IMR-90 (cell line): ENCODE measurements around the gene MCUB. TPM values are rescaled to one million over a fixed set of nuclear protein-coding genes. Genes with fewer than 3 reads are reported as not detected.

Experiments
- ATAC-seq: fragments of 200-7000 bp; cut with Tn5 transposase; 2 replicates; pipeline ENCODE4 v1.9.1; 2020; ENCODE audit warnings: low read depth, mild to moderate bottlenecking, moderate library complexity
- BruUV-seq: library from RNA; stranded (reverse); fragments of 400-500 nt; replicated peaks from 2 replicates; lab custom pipeline; 2021; lab: Mats Ljungman, UMichigan
- CTCF ChIA-PET: fragments of 300-600 bp; formaldehyde crosslinking; extraction: SDS; loops from one replicate; lab custom pipeline; 2021; ENCODE audit warnings: antibody characterized with exemption; lab: Yijun Ruan, JAX
- POLR2A ChIA-PET: fragments of 300-600 bp; sonication (Branson Sonifier 250); formaldehyde crosslinking; loops from one replicate; lab custom pipeline; 2022; ENCODE audit warnings: antibody characterized with exemption; ENCODE audit not compliant: unreplicated experiment; lab: Charles Lee
- DNase-seq: peaks from one replicate; pipeline ENCODE4 v3.0.0; 2013
- H2AFZ ChIP-seq: replicated peaks from 2 replicates; pipeline ENCODE3; 2013; ENCODE audit warnings: low read length, mild to moderate bottlenecking; ENCODE audit not compliant: poor library complexity
- H2AK5ac ChIP-seq: 2 replicates; pipeline ENCODE4 v1.6.1; 2013; ENCODE audit warnings: low read depth, low read length, inconsistent platforms
- H2AK9ac ChIP-seq: replicated peaks from 2 replicates; pipeline ENCODE3; 2013; ENCODE audit warnings: mild to moderate bottlenecking, low read depth, low read length, moderate library complexity; ENCODE audit not compliant: poor library complexity
- H2BK120ac ChIP-seq: 2 replicates; pipeline ENCODE4 v1.6.1; 2013; ENCODE audit warnings: low read depth, low read length, inconsistent platforms
- H2BK15ac ChIP-seq: 3 replicates; pipeline ENCODE4 v1.6.1; 2013; ENCODE audit warnings: low read depth, low read length, inconsistent platforms
- H2BK20ac ChIP-seq: 2 replicates; pipeline ENCODE4 v1.6.1; 2013; ENCODE audit warnings: low read depth, mild to moderate bottlenecking, inconsistent platforms, low read length, moderate library complexity
- H2BK5ac ChIP-seq: 2 replicates; pipeline ENCODE4 v1.6.1; 2013; ENCODE audit warnings: mild to moderate bottlenecking, low read depth, low read length, inconsistent platforms; ENCODE audit not compliant: poor library complexity, severe bottlenecking
- H3K14ac ChIP-seq: replicated peaks from 2 replicates; pipeline ENCODE4 v1.6.1; 2013; ENCODE audit warnings: low read depth, low read length, inconsistent platforms
- H3K18ac ChIP-seq: 2 replicates; pipeline ENCODE4 v1.6.1; 2013; ENCODE audit warnings: low read depth, low read length, control low read depth
- H3K23ac ChIP-seq: 2 replicates; pipeline ENCODE4 v1.6.1; 2013; ENCODE audit warnings: low read depth, low read length, inconsistent platforms
- H3K27ac ChIP-seq: 2 replicates; pipeline ENCODE4 v1.5.1; 2013; ENCODE audit warnings: mild to moderate bottlenecking, control low read depth, low read length; ENCODE audit not compliant: insufficient read depth
- H3K27me3 ChIP-seq: 2 replicates; pipeline ENCODE4 v1.6.1; 2013; ENCODE audit warnings: low read length; ENCODE audit not compliant: control insufficient read depth, insufficient read depth
- H3K36me3 ChIP-seq: 2 replicates; pipeline ENCODE4 v1.6.1; 2013; ENCODE audit warnings: low read length, mixed read lengths; ENCODE audit not compliant: control insufficient read depth, insufficient read depth
- H3K4ac ChIP-seq: 2 replicates; pipeline ENCODE4 v1.6.1; 2013; ENCODE audit warnings: low read depth, low read length, inconsistent platforms
- H3K4me1 ChIP-seq: 2 replicates; pipeline ENCODE4 v1.6.1; 2013; ENCODE audit warnings: low read length, mixed read lengths; ENCODE audit not compliant: control insufficient read depth, insufficient read depth
- H3K4me2 ChIP-seq: 2 replicates; pipeline ENCODE4 v1.6.1; 2013; ENCODE audit warnings: low read depth, mild to moderate bottlenecking, control low read depth, low read length, moderate library complexity
- H3K4me3 ChIP-seq: 2 replicates; pipeline ENCODE4 v1.5.1; 2013; ENCODE audit warnings: low read depth, mild to moderate bottlenecking, control low read depth, low read length, moderate library complexity; ENCODE audit not compliant: insufficient read depth
- H3K56ac ChIP-seq: 2 replicates; pipeline ENCODE4 v1.6.1; 2013; ENCODE audit warnings: low read length, inconsistent platforms; ENCODE audit not compliant: insufficient read depth; ENCODE audit errors: extremely low read depth
- H3K79me1 ChIP-seq, 2 experiments: 2 replicates each; pipeline ENCODE4 v1.6.1; 2013; ENCODE audit warnings: low read length in 2 of 2, inconsistent platforms in 1 of 2, low read depth in 1 of 2
- H3K9ac ChIP-seq: 2 replicates; pipeline ENCODE4 v1.6.1; 2013; ENCODE audit warnings: low read depth, low read length, control low read depth
- H3K9me1 ChIP-seq: 2 replicates; pipeline ENCODE4 v1.6.1; 2013; ENCODE audit warnings: low read length, inconsistent platforms; ENCODE audit not compliant: insufficient read depth
- H3K9me3 ChIP-seq: 2 replicates; pipeline ENCODE4 v1.6.1; 2013; ENCODE audit warnings: low read length; ENCODE audit not compliant: control insufficient read depth, insufficient read depth
- H4K20me1 ChIP-seq: 2 replicates; pipeline ENCODE4 v1.6.1; 2013; ENCODE audit warnings: low read length, inconsistent platforms; ENCODE audit not compliant: insufficient read depth
- H4K5ac ChIP-seq: 2 replicates; pipeline ENCODE4 v1.6.1; 2013; ENCODE audit warnings: mild to moderate bottlenecking, low read depth, low read length, control low read depth
- H4K8ac ChIP-seq, 2 experiments: 2 replicates each; pipeline ENCODE4 v1.6.1; 2013; ENCODE audit warnings: low read depth in 2 of 2, low read length in 2 of 2, control low read depth in 1 of 2, inconsistent platforms in 1 of 2
- H4K91ac ChIP-seq: 2 replicates; pipeline ENCODE4 v1.6.1; 2013; ENCODE audit warnings: low read depth, low read length, inconsistent platforms; ENCODE audit not compliant: insufficient read depth
- BHLHE40 ChIP-seq: fragments of 150-350 bp; IDR thresholded peaks from 2 replicates; pipeline ENCODE4 v1.6.1; 2016; ENCODE audit warnings: mild to moderate bottlenecking, low read depth, low read length
- CEBPB ChIP-seq: IDR thresholded peaks from 2 replicates; pipeline ENCODE4 v1.6.1; 2012; ENCODE audit warnings: low read depth, low read length, improper control_type of control experiment
- CHD1 ChIP-seq: IDR thresholded peaks from 2 replicates; pipeline ENCODE4 v1.6.1; 2012; ENCODE audit warnings: low read depth, low read length, improper control_type of control experiment
- FOS ChIP-seq: fragments of 150-350 bp; IDR thresholded peaks from 2 replicates; pipeline ENCODE4 v1.6.1; 2016; ENCODE audit warnings: low read depth, low read length
- MAFK ChIP-seq: IDR thresholded peaks from 2 replicates; pipeline ENCODE4 v1.6.1; 2012; ENCODE audit warnings: low read depth, low read length, improper control_type of control experiment
- MAZ ChIP-seq: IDR thresholded peaks from 2 replicates; pipeline ENCODE4 v1.6.1; 2012; ENCODE audit warnings: low read depth, mild to moderate bottlenecking, low read length, improper control_type of control experiment, moderate library complexity, borderline replicate concordance
- MXI1 ChIP-seq: IDR thresholded peaks from 2 replicates; pipeline ENCODE4 v1.6.1; 2012; ENCODE audit warnings: low read depth, mild to moderate bottlenecking, low read length, moderate library complexity, borderline replicate concordance
- NFE2L2 ChIP-seq: fragments of 150-350 bp; IDR thresholded peaks from 2 replicates; pipeline ENCODE4 v1.6.1; 2016; ENCODE audit warnings: low read depth, mild to moderate bottlenecking, low read length
- POLR2A ChIP-seq: IDR thresholded peaks from 2 replicates; pipeline ENCODE4 v1.6.1; 2012; ENCODE audit warnings: mild to moderate bottlenecking, low read depth, low read length
- SMC3 ChIP-seq: fragments of 150-350 bp; IDR thresholded peaks from 2 replicates; pipeline ENCODE4 v1.6.1; 2016; ENCODE audit warnings: low read depth, mild to moderate bottlenecking, antibody characterized with exemption, low read length, moderate library complexity
- WGBS, 2 experiments: methylation state at CpG; one replicate each; pipeline versions ENCODE4 v1.1.5 to v1.1.7; 2013; ENCODE audit warnings: missing lambda C conversion rate in 2 of 2; ENCODE audit not compliant: insufficient read length in 1 of 2; ENCODE audit errors: extremely low coverage in 2 of 2; 5-methylcytosine and 5-hydroxymethylcytosine counted together
- dilution Hi-C: fragments of 300-500 bp; cut with HindIII; formaldehyde crosslinking; loops from one replicate; pipeline ENCODE4 v1.14.3; 2018; ENCODE audit warnings: low sequenced_read_pairs; ENCODE audit not compliant: unreplicated experiment
- in situ Hi-C: fragments of 300-500 bp; cut with MboI; formaldehyde crosslinking; loops from 3 replicates; pipeline ENCODE4 v1.14.3; 2019; ENCODE audit warnings: low sequenced_read_pairs, inconsistent platforms, mixed read lengths
- intact Hi-C: fragments of 100-400 bp; cut with micrococcal nuclease; formaldehyde crosslinking; loops from 2 replicates; pipeline ENCODE4 v1.10.0; 2022
- polyA plus RNA-seq, 3 experiments: library from polyadenylated mRNA; depleted of rRNA; stranded (reverse); fragments of >200 nt; gene quantifications; 2 replicates each; pipeline ENCODE4 v1.2.3, GENCODE V29; 2012; ENCODE audit warnings: low replicate concordance in 1 of 3
- total RNA-seq: library from RNA; depleted of rRNA; stranded (reverse); fragments of >200 nt; gene quantifications from 2 replicates; pipeline ENCODE4 v1.2.3, GENCODE V29; 2012
- TF ChIP-seq, protein P1 (sequence below): conservative IDR thresholded peaks from 2 replicates; pipeline ENCODE4 v1.5.1; 2012; ENCODE audit warnings: mild to moderate bottlenecking, low read depth, low read length, improper control_type of control experiment
- TF ChIP-seq, protein P2 (sequence below): fragments of 150-350 bp; IDR thresholded peaks from 2 replicates; pipeline ENCODE4 v1.6.1; 2017; ENCODE audit warnings: mild to moderate bottlenecking, antibody characterized with exemption, low read length, low read depth

The MCUB gene
- total and polyA plus RNA-seq, 2 of the 4 experiments (the other 2 are of a cell fraction), result 18.5 to 20.4 TPM

DNA sequence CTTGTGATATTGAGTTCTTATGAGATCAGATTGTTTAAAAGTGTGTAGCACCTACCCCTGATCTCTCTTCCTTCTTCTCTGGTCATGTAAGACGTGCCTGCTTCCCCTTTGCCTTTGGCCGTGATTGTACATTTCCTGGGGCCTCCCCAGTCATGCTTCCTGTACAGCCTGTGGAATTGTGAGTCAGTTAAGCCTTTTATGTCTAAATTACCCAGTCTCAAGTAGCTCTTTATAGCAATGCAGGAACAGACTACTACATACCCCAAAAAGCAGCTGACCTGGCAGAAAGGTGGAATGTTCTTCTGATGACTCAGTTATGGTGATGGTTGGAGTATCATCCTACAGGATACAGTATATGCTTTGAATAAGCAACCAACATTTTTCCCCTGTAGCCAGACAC lies 11.4 kb upstream of the MCUB start:
- Histone ChIP-seq H3K4ac (no peak overlapping the region), H3K9me1 (peaks cover 3% of the 10 kb centered on the region; the same call in 1 of the 2 replicates), H2BK15ac (no peak overlapping the region), H3K18ac (no peak overlapping the region; the same call in 1 of the 2 replicates), H3K4me2 (peak overlapping the region; percentile 10; the same call in 1 of the 2 replicates), H4K91ac (no peak overlapping the region), H2AFZ (peak overlapping the region; percentile 21), H3K79me1 (no peaks in the 10 kb centered on the region), H3K36me3 (0 out of 2 replicates have a peak, but pooled peaks cover 2% of the 10 kb centered on the region), H3K4me3 (no peak overlapping the region), H3K9ac (no peak overlapping the region), H3K27ac (no peak overlapping the region), H2AK5ac (no peak overlapping the region), H3K14ac (peak overlapping the region; percentile 27; the same call in 1 of the 2 replicates), H4K8ac (peak overlapping the region; percentile 49 to 55; a peak in 3 of 4 replicates), H3K23ac (no peak overlapping the region), H4K20me1 (no peaks in the 10 kb centered on the region), H2BK20ac (no peak overlapping the region), H2BK120ac (no peak overlapping the region), H3K4me1 (peaks cover 2% of the 10 kb centered on the region; the same call in 1 of the 2 replicates), H4K5ac (no peak overlapping the region; the same call in 1 of the 2 replicates), H2BK5ac (peak overlapping the region; percentile 57), H3K27me3 (no peaks in the 10 kb centered on the region), H2AK9ac (no peak overlapping the region), H3K56ac (no peak overlapping the region), H3K9me3 (no peaks in the 10 kb centered on the region)
- dilution Hi-C loops (no loop called here), in situ Hi-C loops (loop anchor here (10.0 kb wide), 1 partner anchor 266 kb away; the partner anchor contains the start of gene GAR1), intact Hi-C loops (loop anchor here (5.0 kb wide), 2 partner anchors 106 to 154 kb away; partner anchors contain the start of gene CASP6)
- no CpG with 5 or more reads among the region's 2 CpGs for WGBS, 2 experiments
- ChIA-PET POLR2A (no interaction called here), CTCF (no interaction called here)
- TF ChIP-seq, protein P1, sequence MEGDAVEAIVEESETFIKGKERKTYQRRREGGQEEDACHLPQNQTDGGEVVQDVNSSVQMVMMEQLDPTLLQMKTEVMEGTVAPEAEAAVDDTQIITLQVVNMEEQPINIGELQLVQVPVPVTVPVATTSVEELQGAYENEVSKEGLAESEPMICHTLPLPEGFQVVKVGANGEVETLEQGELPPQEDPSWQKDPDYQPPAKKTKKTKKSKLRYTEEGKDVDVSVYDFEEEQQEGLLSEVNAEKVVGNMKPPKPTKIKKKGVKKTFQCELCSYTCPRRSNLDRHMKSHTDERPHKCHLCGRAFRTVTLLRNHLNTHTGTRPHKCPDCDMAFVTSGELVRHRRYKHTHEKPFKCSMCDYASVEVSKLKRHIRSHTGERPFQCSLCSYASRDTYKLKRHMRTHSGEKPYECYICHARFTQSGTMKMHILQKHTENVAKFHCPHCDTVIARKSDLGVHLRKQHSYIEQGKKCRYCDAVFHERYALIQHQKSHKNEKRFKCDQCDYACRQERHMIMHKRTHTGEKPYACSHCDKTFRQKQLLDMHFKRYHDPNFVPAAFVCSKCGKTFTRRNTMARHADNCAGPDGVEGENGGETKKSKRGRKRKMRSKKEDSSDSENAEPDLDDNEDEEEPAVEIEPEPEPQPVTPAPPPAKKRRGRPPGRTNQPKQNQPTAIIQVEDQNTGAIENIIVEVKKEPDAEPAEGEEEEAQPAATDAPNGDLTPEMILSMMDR, result no peak
- TF ChIP-seq FOS (0 out of 2 replicates have a peak, but pooled peaks have one; percentile 14), MXI1 (no peak), SMC3 (no peak), CEBPB (no peak), MAZ (no peak), NFE2L2 (0 out of 2 replicates have a peak, but pooled peaks have one; percentile 20), CHD1 (no peak), POLR2A (no peak), MAFK (peak; percentile 96), BHLHE40 (0 out of 2 replicates have a peak, but pooled peaks have one; percentile 25)
- TF ChIP-seq, protein P2, sequence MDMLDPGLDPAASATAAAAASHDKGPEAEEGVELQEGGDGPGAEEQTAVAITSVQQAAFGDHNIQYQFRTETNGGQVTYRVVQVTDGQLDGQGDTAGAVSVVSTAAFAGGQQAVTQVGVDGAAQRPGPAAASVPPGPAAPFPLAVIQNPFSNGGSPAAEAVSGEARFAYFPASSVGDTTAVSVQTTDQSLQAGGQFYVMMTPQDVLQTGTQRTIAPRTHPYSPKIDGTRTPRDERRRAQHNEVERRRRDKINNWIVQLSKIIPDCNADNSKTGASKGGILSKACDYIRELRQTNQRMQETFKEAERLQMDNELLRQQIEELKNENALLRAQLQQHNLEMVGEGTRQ, result 0 out of 2 replicates have a peak, but pooled peaks have one; percentile 1
- no TSS peak for BruUV-seq
- ATAC-seq, result peak; percentile 88
- DNase-seq, result peak; percentile 92
